K562 (cell line): ENCODE results near the gene NTSR2. TPM values are rescaled to one million over a fixed set of nuclear protein-coding genes. Genes with fewer than 3 reads are reported as not detected.

Experiments
- ATAC-seq: fragments of 200-7000 bp; cut with Tn5 transposase; 3 replicates; pipeline ENCODE4 v1.9.1; 2020; ENCODE audit warnings: moderate library complexity
- BruUV-seq: library from RNA; stranded (reverse); fragments of 400-500 nt; replicated peaks from 2 replicates; lab custom pipeline; 2021; lab: Mats Ljungman, UMichigan
- CTCF ChIA-PET: fragments of 300-600 bp; formaldehyde crosslinking; extraction: SDS; loops from one replicate; lab custom pipeline; 2021; ENCODE audit warnings: low intra/inter-chr PET ratio; lab: Yijun Ruan, JAX
- POLR2A ChIA-PET: fragments of 300-600, 350-650 bp; sonication (Branson Sonifier 250); formaldehyde crosslinking; extraction: SDS; loops from one replicate; lab custom pipeline; 2021; ENCODE audit warnings: antibody characterized with exemption, inconsistent platforms; lab: Yijun Ruan, JAX
- DNase-seq, 4 experiments: peaks; one replicate each; pipeline versions ENCODE4 v3.0.0 to v3.0.0-alpha.2; 2011 to 2018; ENCODE audit warnings: low spot score in 3 of 4, mixed read lengths in 3 of 4; ENCODE audit errors: extremely low read depth in 1 of 4
- FAIRE-seq: peaks from 2 replicates; lab custom pipeline; 2011; peaks lifted over from hg19 to GRCh38; lab: Jason Lieb, UNC
- H2AFZ ChIP-seq: 2 replicates; pipeline ENCODE4 v1.6.0; 2011; ENCODE audit warnings: low read depth, low read length, control low read depth, inconsistent platforms
- H3K27ac ChIP-seq: fragments of 200-600 bp; 3 replicates; pipeline ENCODE4 v1.8.0; 2011; ENCODE audit warnings: low read depth, mild to moderate bottlenecking, control low read depth, inconsistent platforms, low read length, moderate library complexity, mixed read lengths; ENCODE audit errors: extremely low read depth
- H3K27me3 ChIP-seq, 2 experiments: fragments of 300-600 bp in 1 of 2; 2 replicates in 1 of 2; 3 replicates in 1 of 2; pipeline versions ENCODE4 v1.6.0 to v1.8.0; 2011; ENCODE audit warnings: inconsistent platforms in 2 of 2, low read length in 2 of 2, mild to moderate bottlenecking in 1 of 2, mixed read lengths in 1 of 2, moderate library complexity in 1 of 2; ENCODE audit not compliant: control insufficient read depth in 2 of 2, insufficient read depth in 2 of 2
- H3K36me3 ChIP-seq: fragments of 300-600 bp; 3 replicates; pipeline ENCODE4 v1.8.0; 2011; ENCODE audit warnings: mild to moderate bottlenecking, low read length, inconsistent platforms; ENCODE audit not compliant: control insufficient read depth, insufficient read depth
- H3K4me1 ChIP-seq, 2 experiments: fragments of 200-600 bp in 1 of 2; replicated peaks in 1 of 2; 2 replicates in 1 of 2; 3 replicates in 1 of 2; pipeline versions ENCODE4 v1.5.1 to v1.8.0; 2011; ENCODE audit warnings: inconsistent platforms in 2 of 2, low read length in 2 of 2, mild to moderate bottlenecking in 1 of 2, mixed read lengths in 1 of 2, moderate library complexity in 1 of 2; ENCODE audit not compliant: control insufficient read depth in 2 of 2, insufficient read depth in 2 of 2
- H3K4me2 ChIP-seq: 2 replicates; pipeline ENCODE4 v1.6.1; 2011; ENCODE audit warnings: low read length, control low read depth, inconsistent platforms, mixed read lengths; ENCODE audit not compliant: insufficient read depth
- H3K4me3 ChIP-seq: fragments of 200-600 bp; sonication (generic), shearing (Covaris generic); 2 replicates; pipeline ENCODE4 v1.5.1; 2016; ENCODE audit warnings: control low read depth, inconsistent platforms
- H3K79me2 ChIP-seq: fragments of 200-600 bp; 3 replicates; pipeline ENCODE4 v1.8.0; 2011; ENCODE audit warnings: low read length, inconsistent platforms; ENCODE audit not compliant: control insufficient read depth, insufficient read depth
- H3K9ac ChIP-seq, 2 experiments: 2 replicates each; pipeline versions ENCODE4 v1.6.0 to v1.6.1; 2011; ENCODE audit warnings: low read depth in 2 of 2, low read length in 2 of 2, control low read depth in 1 of 2, inconsistent platforms in 1 of 2, mild to moderate bottlenecking in 1 of 2, mixed read lengths in 1 of 2; ENCODE audit not compliant: insufficient read depth in 1 of 2
- H3K9me1 ChIP-seq: one replicate; pipeline ENCODE4 v1.6.0; 2011; ENCODE audit warnings: inconsistent platforms, mild to moderate bottlenecking, low read length, moderate library complexity; ENCODE audit not compliant: control insufficient read depth, insufficient read depth
- H3K9me3 ChIP-seq: replicated peaks from 2 replicates; pipeline ENCODE4 v1.5.1; 2011; ENCODE audit warnings: low read depth, low read length, inconsistent platforms; ENCODE audit not compliant: control insufficient read depth, insufficient read depth
- H4K20me1 ChIP-seq: replicated peaks from 2 replicates; pipeline ENCODE4 v1.6.1; 2011; ENCODE audit warnings: low read length, inconsistent platforms, mixed read lengths; ENCODE audit not compliant: control insufficient read depth, insufficient read depth
- BACH1 ChIP-seq: fragments of 200-800 bp; sonication (Bioruptor generic); IDR thresholded peaks from 2 replicates; pipeline ENCODE4 v1.6.1; 2016; ENCODE audit warnings: missing genetic modification characterization, missing compliant biosample characterization
- CCNT2 ChIP-seq: IDR thresholded peaks from 2 replicates; pipeline ENCODE4 v1.6.1; 2011; ENCODE audit warnings: borderline replicate concordance, low read depth, mild to moderate bottlenecking, moderate library complexity, mixed read lengths, low read length; ENCODE audit not compliant: insufficient read length; ENCODE audit errors: extremely low read depth
- DDX20 ChIP-seq: fragments of 450-650 bp; IDR thresholded peaks from 2 replicates; pipeline ENCODE4 v1.6.1; 2016; ENCODE audit warnings: missing genetic modification characterization, low read depth, mild to moderate bottlenecking, missing compliant biosample characterization, moderate library complexity
- ETV1 ChIP-seq: fragments of 450-650 bp; conservative IDR thresholded peaks from 2 replicates; pipeline ENCODE4 v1.6.1; 2016; ENCODE audit warnings: missing genetic modification characterization, control low read depth, low read depth, missing compliant biosample characterization
- ETV6 ChIP-seq, 3 experiments: fragments of 150-350 bp in 1 of 3; sonication (generic) in 1 of 3; formaldehyde crosslinking in 1 of 3; IDR thresholded peaks; 2 replicates each; pipeline versions ENCODE4 v1.6.1 to v1.8.0; 2014 to 2022; ENCODE audit warnings: borderline replicate concordance in 2 of 3, low read depth in 2 of 3, antibody characterized with exemption in 1 of 3, low read length in 1 of 3, mild to moderate bottlenecking in 1 of 3, missing genetic modification reagents in 1 of 3
- KLF13 ChIP-seq: fragments of 450-650 bp; IDR thresholded peaks from 2 replicates; pipeline ENCODE4 v1.6.1; 2016; ENCODE audit warnings: missing genetic modification characterization, low read depth, mild to moderate bottlenecking, missing compliant biosample characterization, moderate library complexity, borderline replicate concordance
- PHB2 ChIP-seq: fragments of 450-650 bp; IDR thresholded peaks from 2 replicates; pipeline ENCODE4 v1.6.1; 2017; ENCODE audit warnings: low read depth
- XRCC4 ChIP-seq: IDR thresholded peaks from one replicate; pipeline ENCODE4 v1.6.1; 2011; ENCODE audit not compliant: insufficient read depth, insufficient read length; ENCODE audit errors: extremely low read depth
- ZNF408 ChIP-seq: fragments of 250-450 bp; sonication (Bioruptor Pico); IDR thresholded peaks from 2 replicates; pipeline ENCODE4 v1.4.0; 2020; ENCODE audit warnings: low read depth, mild to moderate bottlenecking, moderate library complexity
- ZNF778 ChIP-seq: fragments of 450-650 bp; formaldehyde crosslinking; IDR thresholded peaks from 2 replicates; pipeline ENCODE4 v1.4.0; 2020; ENCODE audit warnings: mild to moderate bottlenecking, moderate library complexity
- WGBS: fragments of 100-300 bp; shearing (Covaris generic); methylation state at CpG from one replicate; pipeline ENCODE4 v1.1.6; 2016; ENCODE audit warnings: low coverage, mixed read lengths; ENCODE audit not compliant: insufficient coverage; ENCODE audit errors: missing lambda C conversion rate; 5-methylcytosine and 5-hydroxymethylcytosine counted together
- in situ Hi-C: fragments of 300-500 bp; cut with MboI; formaldehyde crosslinking; loops from 4 replicates; pipeline ENCODE4 v1.15.0; 2018; ENCODE audit warnings: inconsistent platforms, mixed read lengths
- intact Hi-C: fragments of 100-400 bp; cut with micrococcal nuclease; formaldehyde crosslinking; loops from 2 replicates; pipeline ENCODE4 v1.14.2; 2022
- polyA plus RNA-seq, 8 experiments: library from polyadenylated mRNA; depleted of rRNA in 4 of 8; stranded (reverse) in 5 of 8; unstranded in 3 of 8; fragments of >200 nt; fragmentation: Nextera tagmentation in 2 of 8; fragmentation: Illumina TruSeq in 1 of 8; extraction: Ambion mirVana in 2 of 8; extraction: Trizol in 1 of 8; gene quantifications; 2 replicates each; pipeline versions ENCODE4 v1.2.1 to v1.2.3, GENCODE V29; 2011 to 2014; ENCODE audit warnings: inconsistent platforms in 1 of 8, missing spikeins in 1 of 8
- total RNA-seq, 7 experiments: library from RNA; depleted of rRNA in 6 of 7; stranded (reverse); fragments of >200 nt in 6 of 7; fragmentation: Illumina TruSeq in 2 of 7; extraction: Trizol in 2 of 7; gene quantifications; 2 replicates each; pipeline versions ENCODE4 v1.2.1 to v1.2.3, GENCODE V29; 2011 to 2021; ENCODE audit warnings: low replicate concordance in 1 of 7
- TF ChIP-seq, protein P1 (sequence below), 2 experiments: fragments of 450-650 bp; IDR thresholded peaks; 2 replicates each; pipeline ENCODE4 v1.6.1; 2018; ENCODE audit warnings: mild to moderate bottlenecking in 2 of 2, low read depth in 1 of 2; ENCODE audit not compliant: partially characterized antibody in 2 of 2

The NTSR2 gene
- total and polyA plus RNA-seq, 9 of the 15 experiments (the other 6 are each of a cell fraction or from before 2014, with no cell fraction given): not detected

DNA sequence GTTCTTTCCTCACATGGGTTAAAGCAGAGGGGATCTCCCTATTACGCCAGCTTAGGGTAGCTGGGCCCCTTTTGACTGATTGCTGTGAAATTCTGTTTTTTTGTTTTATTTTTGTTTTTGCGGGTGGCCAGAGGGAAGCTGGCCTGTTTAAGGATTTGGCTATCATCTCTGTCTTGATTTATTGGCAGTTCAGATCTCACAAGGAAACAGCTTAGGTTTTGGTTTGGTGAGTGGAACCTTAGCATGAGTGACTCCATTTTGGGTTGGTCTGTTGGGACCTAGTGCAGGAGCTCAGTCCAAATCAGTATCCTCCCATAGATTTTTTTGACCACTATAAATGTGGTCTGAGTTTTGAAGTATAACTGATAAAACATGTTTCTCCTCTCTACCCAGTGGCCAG is 25.6 kb upstream of the NTSR2 start:
- Histone ChIP-seq H4K20me1 (no peaks in the 10 kb centered on the region), H3K27ac (no peak overlapping the region), H2AFZ (no peak overlapping the region), H3K4me2 (no peak overlapping the region), H3K36me3 (no peaks in the 10 kb centered on the region), H3K79me2 (no peaks in the 10 kb centered on the region), H3K4me3 (no peak overlapping the region), H3K27me3 (0 out of 5 replicates have a peak, but pooled peaks cover 0 to 6% of the 10 kb centered on the region in 2 experiments), H3K9ac (no peak overlapping the region), H3K4me1 (peaks cover 0 to 14% of the 10 kb centered on the region in 2 experiments; a peak in 2 of 5 replicates), H3K9me1 (no peaks in the 10 kb centered on the region), H3K9me3 (no peaks in the 10 kb centered on the region)
- ATAC-seq (no peak), FAIRE-seq (no peak), DNase-seq (no peak)
- WGBS: 38% methylated on average over 2 of the region's 2 CpGs
- POLR2A ChIA-PET: interaction anchor here (0.6 to 1.5 kb wide), 3 partner anchors 10 to 73 kb away, joined by 3 to 4 read pairs (median 4); no protein-coding TSS in a partner anchor
- CTCF ChIA-PET: interaction anchor here (0.7 kb wide), 1 partner anchor 84 kb away, joined by 4 read pairs; no protein-coding TSS in a partner anchor
- in situ Hi-C loops: no loop called here
- BruUV-seq: no TSS peak
- intact Hi-C loops: no loop called here
- TF ChIP-seq DDX20 (tag) (0 out of 2 replicates have a peak, but pooled peaks have one; percentile 29), CCNT2 (no peak), ETV6 (IDR thresholded peaks at IDR 0.05; ENCODE audit: borderline replicate concordance in 1 of 2, low read depth in 2 of 2, low read length in 1 of 2) (no peak), ETV6 (CRISPR knock-in tag; IDR thresholded peaks at IDR 0.05; ENCODE audit: borderline replicate concordance) (no peak), XRCC4 (no peak), KLF13 (tag) (no peak), BACH1 (tag) (no peak), PHB2 (no peak), ZNF408 (CRISPR knock-in tag) (no peak), ETV1 (tag) (no peak), ZNF778 (CRISPR knock-in tag) (no peak)
- TF ChIP-seq, protein P1, sequence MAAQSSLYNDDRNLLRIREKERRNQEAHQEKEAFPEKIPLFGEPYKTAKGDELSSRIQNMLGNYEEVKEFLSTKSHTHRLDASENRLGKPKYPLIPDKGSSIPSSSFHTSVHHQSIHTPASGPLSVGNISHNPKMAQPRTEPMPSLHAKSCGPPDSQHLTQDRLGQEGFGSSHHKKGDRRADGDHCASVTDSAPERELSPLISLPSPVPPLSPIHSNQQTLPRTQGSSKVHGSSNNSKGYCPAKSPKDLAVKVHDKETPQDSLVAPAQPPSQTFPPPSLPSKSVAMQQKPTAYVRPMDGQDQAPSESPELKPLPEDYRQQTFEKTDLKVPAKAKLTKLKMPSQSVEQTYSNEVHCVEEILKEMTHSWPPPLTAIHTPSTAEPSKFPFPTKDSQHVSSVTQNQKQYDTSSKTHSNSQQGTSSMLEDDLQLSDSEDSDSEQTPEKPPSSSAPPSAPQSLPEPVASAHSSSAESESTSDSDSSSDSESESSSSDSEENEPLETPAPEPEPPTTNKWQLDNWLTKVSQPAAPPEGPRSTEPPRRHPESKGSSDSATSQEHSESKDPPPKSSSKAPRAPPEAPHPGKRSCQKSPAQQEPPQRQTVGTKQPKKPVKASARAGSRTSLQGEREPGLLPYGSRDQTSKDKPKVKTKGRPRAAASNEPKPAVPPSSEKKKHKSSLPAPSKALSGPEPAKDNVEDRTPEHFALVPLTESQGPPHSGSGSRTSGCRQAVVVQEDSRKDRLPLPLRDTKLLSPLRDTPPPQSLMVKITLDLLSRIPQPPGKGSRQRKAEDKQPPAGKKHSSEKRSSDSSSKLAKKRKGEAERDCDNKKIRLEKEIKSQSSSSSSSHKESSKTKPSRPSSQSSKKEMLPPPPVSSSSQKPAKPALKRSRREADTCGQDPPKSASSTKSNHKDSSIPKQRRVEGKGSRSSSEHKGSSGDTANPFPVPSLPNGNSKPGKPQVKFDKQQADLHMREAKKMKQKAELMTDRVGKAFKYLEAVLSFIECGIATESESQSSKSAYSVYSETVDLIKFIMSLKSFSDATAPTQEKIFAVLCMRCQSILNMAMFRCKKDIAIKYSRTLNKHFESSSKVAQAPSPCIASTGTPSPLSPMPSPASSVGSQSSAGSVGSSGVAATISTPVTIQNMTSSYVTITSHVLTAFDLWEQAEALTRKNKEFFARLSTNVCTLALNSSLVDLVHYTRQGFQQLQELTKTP (IDR thresholded peaks at IDR 0.05; ENCODE audit: low read depth in 1 of 2, partially characterized antibody in 2 of 2): no peak
